GM10847 (cell line): ENCODE results near the gene ZNF26.

Experiments
- POLR2A ChIP-seq: IDR thresholded peaks from 2 replicates; pipeline ENCODE4 v1.6.1; 2011; ENCODE audit not compliant: insufficient read length; ENCODE audit errors: extremely low read depth

Gene ZNF26

DNA sequence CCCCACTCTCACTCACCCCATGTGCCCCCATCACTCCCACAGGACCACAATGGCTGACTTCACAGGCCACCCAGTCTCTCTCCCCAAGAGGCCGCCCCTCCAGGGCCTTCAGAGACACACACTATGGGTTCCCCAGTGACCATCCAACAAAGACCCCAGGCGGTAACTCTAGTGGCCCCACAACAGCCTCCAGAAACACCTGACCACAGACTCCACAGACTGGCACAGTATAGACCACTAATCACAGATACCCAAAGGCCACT, 33.1 kb upstream of the ZNF26 start:
- TF ChIP-seq POLR2A: no peak

DNA sequence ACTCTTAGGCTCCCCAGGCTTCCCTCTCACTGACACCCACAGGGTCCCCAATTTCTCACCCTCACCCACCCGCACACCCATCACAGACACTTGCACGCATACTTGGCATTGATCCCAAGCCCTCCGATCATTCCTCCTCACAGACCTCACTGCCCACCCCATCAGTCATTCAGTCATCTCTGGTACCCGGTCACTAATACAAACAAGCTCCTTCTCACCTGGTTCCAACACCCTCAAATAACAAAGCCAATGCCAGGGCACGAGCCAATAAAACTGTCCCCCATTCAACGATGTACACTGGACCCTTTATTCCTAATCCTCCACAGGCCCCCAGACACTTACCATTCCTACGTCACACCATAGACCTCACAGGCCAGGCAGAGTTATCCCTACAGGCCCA, 32.4 kb upstream of the ZNF26 start:
- TF ChIP-seq POLR2A: no peak

DNA sequence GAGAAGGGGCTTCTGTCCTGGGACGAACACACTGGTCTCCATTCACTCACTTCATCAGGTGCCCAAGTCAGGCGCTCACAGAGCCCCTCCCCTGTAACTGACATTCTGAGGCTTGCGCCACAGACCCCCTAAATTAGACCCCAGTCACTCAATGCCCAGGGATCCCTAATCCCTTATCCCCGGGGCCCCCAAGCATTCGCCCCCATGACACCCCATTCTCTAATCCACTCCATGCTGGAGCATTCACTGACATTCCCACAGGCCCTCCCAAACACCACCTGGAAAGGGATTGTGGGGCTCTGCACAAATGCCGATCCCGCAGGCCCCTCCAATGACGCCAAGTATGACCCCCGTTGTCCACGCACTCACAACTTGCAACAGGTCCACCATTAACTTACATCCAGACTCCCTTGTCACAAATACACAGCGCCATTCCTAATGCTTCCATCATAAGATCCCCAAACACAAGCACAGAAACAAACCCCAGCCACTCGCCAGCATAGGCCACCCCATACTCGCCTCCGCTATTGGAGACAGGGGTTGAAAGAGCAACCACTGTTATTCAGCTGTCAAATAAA, 31.6 kb upstream of the ZNF26 start:
- no peak for TF ChIP-seq POLR2A

GRCh38 chr12:132955094-132956010, 30.8 kb upstream of the ZNF26 start:
- TF ChIP-seq POLR2A: no peak

- peak; percentile 24 for TF ChIP-seq POLR2A
Observed at GRCh38 chr12:132956011-132956788, 30.0 kb upstream of the ZNF26 start, which contains the start of gene ZNF605. TSS of gene ZNF605 (minus strand) at chr12:132956306. CDS start at chr12:132945635, 10,671 bp downstream.

DNA sequence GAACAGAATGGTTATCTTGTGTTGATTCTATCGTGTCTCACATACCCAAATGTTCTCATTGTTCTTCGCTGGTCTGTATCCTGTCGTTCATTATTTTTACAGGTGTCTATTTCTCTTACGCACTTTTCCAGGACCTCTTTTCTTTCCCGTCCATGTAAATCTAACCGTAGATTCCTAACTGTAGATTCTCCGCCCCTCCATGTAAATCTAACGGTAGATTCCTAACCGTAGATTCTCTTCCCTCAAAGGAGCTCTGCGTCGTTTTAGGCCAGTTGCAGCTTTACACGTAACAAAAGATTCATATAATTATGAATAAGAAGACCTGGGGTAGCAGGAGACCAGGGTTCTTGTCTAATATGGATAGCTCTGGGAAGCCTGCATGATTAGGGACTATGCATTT, 20.4 kb upstream of the ZNF26 start:
- no peak for TF ChIP-seq POLR2A

GRCh38 chr12:132966676-132967415, 19.3 kb upstream of the ZNF26 start:
- TF ChIP-seq POLR2A: no peak

GRCh38 chr12:132967736-132968135, 18.4 kb upstream of the ZNF26 start:
- no peak for TF ChIP-seq POLR2A

DNA sequence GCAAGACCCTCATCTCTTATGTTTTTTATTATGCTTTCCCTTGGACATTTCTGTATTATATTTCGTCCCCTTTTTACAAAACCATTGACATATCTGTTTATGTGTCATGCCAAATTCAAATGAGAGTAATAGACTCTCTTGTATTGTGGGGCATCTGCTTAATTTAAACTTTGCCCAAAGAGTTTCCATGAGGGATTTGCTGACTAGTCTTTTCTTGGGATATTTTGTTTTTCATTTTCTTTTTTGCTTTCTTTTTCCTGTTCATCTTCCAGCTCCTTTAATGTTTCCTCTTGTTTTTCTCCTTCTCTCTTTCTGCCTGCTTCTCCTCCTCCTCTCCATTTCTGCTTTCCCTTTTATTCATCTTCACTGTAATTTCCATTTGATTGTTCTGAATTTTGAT, 13.8 kb upstream of the ZNF26 start:
- no peak for TF ChIP-seq POLR2A

GRCh38 chr12:132986885-132987225, 688 bp downstream of the ZNF26 start:
- TF ChIP-seq POLR2A: no peak

GRCh38 chr12:132998741-132999140, 12.6 kb downstream of the ZNF26 start:
- TF ChIP-seq POLR2A: no peak

- TF ChIP-seq POLR2A: no peak
Observed at GRCh38 chr12:133010657-133011297, 24.6 kb downstream of the ZNF26 start.

DNA sequence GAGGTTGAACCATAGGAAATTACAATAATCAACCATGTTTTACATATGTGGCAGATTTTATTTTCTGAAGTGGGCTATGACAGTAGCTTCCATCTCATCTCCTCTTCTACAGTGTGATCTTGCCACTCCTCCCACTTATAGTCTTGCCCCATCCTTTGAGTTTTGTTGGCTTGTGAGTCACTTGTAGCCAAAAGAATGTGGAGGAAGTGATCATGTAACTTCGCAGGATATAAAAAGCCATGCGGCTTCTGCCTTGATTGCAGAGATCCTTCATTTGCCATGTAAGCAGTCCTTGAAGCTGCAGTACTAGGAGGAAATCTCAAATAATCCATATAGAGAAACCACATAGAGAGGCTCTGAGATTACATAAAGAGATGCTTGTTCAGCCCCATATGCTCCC, 37.4 kb downstream of the ZNF26 start:
- TF ChIP-seq POLR2A: no peak

GRCh38 chr12:133026996-133027395, 40.8 kb downstream of the ZNF26 start:
- TF ChIP-seq POLR2A: no peak
